ENCODE results near the gene C1QTNF12. TPM values are rescaled to one million over a fixed set of nuclear protein-coding genes. Genes with fewer than 3 reads are reported as not detected.

Gene C1QTNF12
- total and polyA plus RNA-seq, 2 donors (not counting 3 experiments of a cell fraction or from before 2014, with no cell fraction given): 1.0 to 1.9 TPM

DNA sequence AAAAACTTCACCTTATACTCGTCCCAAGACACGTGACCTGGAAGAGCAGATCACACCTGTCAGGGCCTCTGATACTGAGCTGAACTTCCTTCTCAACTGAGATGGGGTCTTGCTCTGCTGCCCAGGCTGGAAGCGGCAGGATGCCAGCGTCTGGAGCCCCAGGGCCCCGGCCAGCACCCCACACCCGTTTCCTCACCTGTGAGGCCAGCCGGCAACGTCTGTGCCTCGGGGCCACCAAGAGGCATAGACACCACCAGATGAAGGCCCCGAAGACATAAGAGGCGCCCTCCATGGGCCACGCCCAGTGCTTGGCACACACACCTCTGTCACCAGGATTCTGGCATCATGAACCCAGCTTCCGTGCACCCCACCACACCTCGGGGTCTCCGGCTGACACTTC, 23.2 kb downstream of the C1QTNF12 start:
- H3K36me3 ChIP-seq (ENCODE audit: control insufficient read depth in 2 of 2, extremely low read depth in 1 of 2, insufficient read depth in 2 of 2, low read length in 2 of 2): peaks cover 4 to 53% of the 10 kb centered on the region in 2 experiments
- H3K79me2 ChIP-seq (ENCODE audit: control insufficient read depth, insufficient read depth, low read length): peaks cover 28% of the 10 kb centered on the region
- ChIA-PET CTCF (no interaction called here), POLR2A (no interaction called here)
- H3K27me3 ChIP-seq (ENCODE audit: control insufficient read depth in 2 of 2, insufficient read depth in 2 of 2, low read length in 2 of 2): no peaks in the 10 kb centered on the region
- no peaks in the 10 kb centered on the region for H3K4me1 ChIP-seq (ENCODE audit: control insufficient read depth, extremely low read depth, insufficient read depth, low read length)
- no peak overlapping the region for H3K4me2 ChIP-seq (ENCODE audit: insufficient read depth, low read length)
- TF ChIP-seq, protein P1, sequence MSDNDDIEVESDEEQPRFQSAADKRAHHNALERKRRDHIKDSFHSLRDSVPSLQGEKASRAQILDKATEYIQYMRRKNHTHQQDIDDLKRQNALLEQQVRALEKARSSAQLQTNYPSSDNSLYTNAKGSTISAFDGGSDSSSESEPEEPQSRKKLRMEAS (IDR thresholded peaks at IDR 0.05; ENCODE audit: insufficient read depth, insufficient read length): no peak
- TF ChIP-seq POLR2A (IDR thresholded peaks at IDR 0.05; ENCODE audit: low read depth, low read length): no peak
- no peak for TF ChIP-seq MYC (IDR thresholded peaks at IDR 0.05; ENCODE audit: low read depth, low read length)
- TF ChIP-seq EZH2 (IDR thresholded peaks at IDR 0.05; ENCODE audit: borderline replicate concordance, low read depth, low read length, severe bottlenecking): no peak
- TF ChIP-seq POLR2AphosphoS5 (IDR thresholded peaks at IDR 0.05; ENCODE audit: insufficient read depth, low read depth, low read length): no peak
- TF ChIP-seq JUN (IDR thresholded peaks at IDR 0.05; ENCODE audit: borderline replicate concordance, insufficient read depth, insufficient read length, low read depth): no peak
- TF ChIP-seq GATA2 (IDR thresholded peaks at IDR 0.05; ENCODE audit: insufficient read depth, insufficient read length, low read depth, low read length): no peak
- TF ChIP-seq, protein P2, sequence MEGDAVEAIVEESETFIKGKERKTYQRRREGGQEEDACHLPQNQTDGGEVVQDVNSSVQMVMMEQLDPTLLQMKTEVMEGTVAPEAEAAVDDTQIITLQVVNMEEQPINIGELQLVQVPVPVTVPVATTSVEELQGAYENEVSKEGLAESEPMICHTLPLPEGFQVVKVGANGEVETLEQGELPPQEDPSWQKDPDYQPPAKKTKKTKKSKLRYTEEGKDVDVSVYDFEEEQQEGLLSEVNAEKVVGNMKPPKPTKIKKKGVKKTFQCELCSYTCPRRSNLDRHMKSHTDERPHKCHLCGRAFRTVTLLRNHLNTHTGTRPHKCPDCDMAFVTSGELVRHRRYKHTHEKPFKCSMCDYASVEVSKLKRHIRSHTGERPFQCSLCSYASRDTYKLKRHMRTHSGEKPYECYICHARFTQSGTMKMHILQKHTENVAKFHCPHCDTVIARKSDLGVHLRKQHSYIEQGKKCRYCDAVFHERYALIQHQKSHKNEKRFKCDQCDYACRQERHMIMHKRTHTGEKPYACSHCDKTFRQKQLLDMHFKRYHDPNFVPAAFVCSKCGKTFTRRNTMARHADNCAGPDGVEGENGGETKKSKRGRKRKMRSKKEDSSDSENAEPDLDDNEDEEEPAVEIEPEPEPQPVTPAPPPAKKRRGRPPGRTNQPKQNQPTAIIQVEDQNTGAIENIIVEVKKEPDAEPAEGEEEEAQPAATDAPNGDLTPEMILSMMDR (IDR thresholded peaks at IDR 0.05; ENCODE audit: extremely low read depth in 1 of 2, insufficient read depth in 1 of 2, low read depth in 1 of 2, low read length in 2 of 2): no peak
- no peak for TF ChIP-seq FOS (IDR thresholded peaks at IDR 0.05; ENCODE audit: borderline replicate concordance, insufficient read depth, low read length)
- H3K4me3 ChIP-seq (replicated peaks in 1 of 3; ENCODE audit: insufficient read depth in 1 of 3, low read depth in 1 of 3, low read length in 3 of 3): no peak overlapping the region
- H3K27ac ChIP-seq (ENCODE audit: insufficient read depth, low read depth, low read length): no peak overlapping the region
- dilution Hi-C loops (cut with MboI; ENCODE audit: extremely low pct_ligation_motif_present, low sequenced_read_pairs): no loop called here
- BruUV-seq (replicated peaks): no TSS peak
- intact Hi-C loops (cut with micrococcal nuclease): no loop called here
- FAIRE-seq: no peak
- no peaks in the 10 kb centered on the region for H4K20me1 ChIP-seq (replicated peaks; ENCODE audit: control insufficient read depth, extremely low read depth, insufficient read depth, low read length)
- H2AFZ ChIP-seq (ENCODE audit: low read depth, low read length): no peak overlapping the region
- H3K9ac ChIP-seq (replicated peaks; ENCODE audit: extremely low read depth, insufficient read depth, low read length): no peak overlapping the region
- no peaks in the 10 kb centered on the region for H3K9me3 ChIP-seq (replicated peaks; ENCODE audit: control insufficient read depth, insufficient read depth, low read length)
- H3K9me1 ChIP-seq (replicated peaks; ENCODE audit: control insufficient read depth, extremely low read depth, insufficient read depth, low read length): no peaks in the 10 kb centered on the region
- no peak for DNase-seq (ENCODE audit: low read depth, low spot score)
